H1 (cell line): ENCODE measurements around the gene CTNNBL1. TPM values are rescaled to one million over a fixed set of nuclear protein-coding genes. Genes with fewer than 3 reads are reported as not detected.

Experiments used
- CREB1 ChIP-seq: IDR thresholded peaks from 2 replicates; pipeline ENCODE4 v1.6.1; 2012; ENCODE audit warnings: inconsistent platforms
- USF2 ChIP-seq: IDR thresholded peaks from 2 replicates; pipeline ENCODE4 v1.6.1; 2011; ENCODE audit warnings: low read length, improper control_type of control experiment
- polyA plus RNA-seq, 7 experiments: library from polyadenylated mRNA; depleted of rRNA in 3 of 7; stranded (reverse) in 5 of 7; unstranded in 2 of 7; fragments of >200 nt in 5 of 7; fragments of 200-250 nt in 2 of 7; gene quantifications; 1 replicate in 5 of 7; 2 replicates in 1 of 7; 4 replicates in 1 of 7; pipeline versions ENCODE4 v1.2.1 to v1.2.3, GENCODE V29; 2011 to 2013; ENCODE audit warnings: missing spikeins in 2 of 7, mixed read lengths in 2 of 7
- total RNA-seq: library from RNA; stranded (reverse); fragmentation: NEBNext Ultra II Directional; extraction: Animal tissue kit (Norgen Biotek cat#: 25700); gene quantifications from 2 replicates; pipeline ENCODE4 v1.2.1, GENCODE V29; 2021
- TF ChIP-seq, protein P1 (sequence below): IDR thresholded peaks from 2 replicates; pipeline ENCODE4 v1.6.1; 2012; ENCODE audit warnings: low read length, inconsistent platforms

CTNNBL1 gene
- total and polyA plus RNA-seq, 2 of the 8 experiments (the other 6 are each of a cell fraction or from before 2014, with no cell fraction given) = 19.6 to 81.6 TPM

- TF ChIP-seq USF2 = no peak
- TF ChIP-seq CREB1 = no peak
- TF ChIP-seq, protein P1, sequence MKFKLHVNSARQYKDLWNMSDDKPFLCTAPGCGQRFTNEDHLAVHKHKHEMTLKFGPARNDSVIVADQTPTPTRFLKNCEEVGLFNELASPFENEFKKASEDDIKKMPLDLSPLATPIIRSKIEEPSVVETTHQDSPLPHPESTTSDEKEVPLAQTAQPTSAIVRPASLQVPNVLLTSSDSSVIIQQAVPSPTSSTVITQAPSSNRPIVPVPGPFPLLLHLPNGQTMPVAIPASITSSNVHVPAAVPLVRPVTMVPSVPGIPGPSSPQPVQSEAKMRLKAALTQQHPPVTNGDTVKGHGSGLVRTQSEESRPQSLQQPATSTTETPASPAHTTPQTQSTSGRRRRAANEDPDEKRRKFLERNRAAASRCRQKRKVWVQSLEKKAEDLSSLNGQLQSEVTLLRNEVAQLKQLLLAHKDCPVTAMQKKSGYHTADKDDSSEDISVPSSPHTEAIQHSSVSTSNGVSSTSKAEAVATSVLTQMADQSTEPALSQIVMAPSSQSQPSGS = no peak
These were observed 69.1 kb downstream of the CTNNBL1 start (continued) for GRCh38 chr20:37762716-37763485.
